NCI-H1105 (cell line): Measurements from ENCODE around the gene TNNC1.

Source experiments
- DNase-seq: peaks from one replicate; lab custom pipeline; 2025; lab: John Stamatoyannopoulos, UW

TNNC1 gene

GRCh38 chr3:52458031-52458760 is 4.4 kb upstream of the TNNC1 start:
- DNase-seq, result no peak

- no peak for DNase-seq
Observed at GRCh38 chr3:52456800-52457183, 3.0 kb upstream of the TNNC1 start.

- DNase-seq, result no peak
Observed at GRCh38 chr3:52456169-52456799, 2.4 kb upstream of the TNNC1 start.

GRCh38 chr3:52455283-52456168 is 1.7 kb upstream of the TNNC1 start, which contains the start of gene NISCH:
Gene NISCH, plus strand, starts transcription at chr3:52455604. Its CDS starts 38 bp downstream, at chr3:52455642.
- DNase-seq, result peak; percentile 75

GRCh38 chr3:52454938-52455282 is 1.1 kb upstream of the TNNC1 start:
- no peak for DNase-seq

GRCh38 chr3:52454250-52454937 is 553 bp upstream of the TNNC1 start:
- no peak for DNase-seq

GRCh38 chr3:52452570-52453221 is 1.1 kb downstream of the TNNC1 start:
- no peak for DNase-seq

GRCh38 chr3:52452126-52452525 is 1.7 kb downstream of the TNNC1 start:
- DNase-seq, result no peak

GRCh38 chr3:52451237-52452083 is 2.4 kb downstream of the TNNC1 start:
- DNase-seq, result no peak

- no peak for DNase-seq
Observed at GRCh38 chr3:52450489-52451236, 3.2 kb downstream of the TNNC1 start.

GRCh38 chr3:52447512-52448355 is 6.1 kb downstream of the TNNC1 start:
- no peak for DNase-seq

GRCh38 chr3:52446631-52447511 is 7.0 kb downstream of the TNNC1 start:
- DNase-seq, result no peak

- DNase-seq, result no peak
Observed at GRCh38 chr3:52446042-52446441, 7.8 kb downstream of the TNNC1 start.

GRCh38 chr3:52444860-52445793 is 8.7 kb downstream of the TNNC1 start, which contains the start of gene SEMA3G:
Gene SEMA3G, minus strand, starts transcription at chr3:52445103. Its CDS starts 76 bp downstream, at chr3:52445027.
- no peak for DNase-seq

- no peak for DNase-seq
Observed at GRCh38 chr3:52443791-52444687, 9.8 kb downstream of the TNNC1 start.

GRCh38 chr3:52443268-52443610 is 10.6 kb downstream of the TNNC1 start:
- no peak for DNase-seq
